C4-2B (cell line): ENCODE data around the gene SH2D1B.
"Not testable (repeated sequence)": the region's sequence is repeated elsewhere in the genome, so short reads cannot be mapped to it uniquely, and the experiment has no call there.

ENCODE experiments used
- ZFX ChIP-seq: fragments of 450-650 bp; IDR thresholded peaks from 2 replicates; pipeline ENCODE4 v1.6.1; 2017
- TF ChIP-seq, protein P1 (sequence below): fragments of 450-650 bp; conservative IDR thresholded peaks from 2 replicates; pipeline ENCODE4 v1.5.1; 2017; ENCODE audit warnings: mild to moderate bottlenecking

DNA sequence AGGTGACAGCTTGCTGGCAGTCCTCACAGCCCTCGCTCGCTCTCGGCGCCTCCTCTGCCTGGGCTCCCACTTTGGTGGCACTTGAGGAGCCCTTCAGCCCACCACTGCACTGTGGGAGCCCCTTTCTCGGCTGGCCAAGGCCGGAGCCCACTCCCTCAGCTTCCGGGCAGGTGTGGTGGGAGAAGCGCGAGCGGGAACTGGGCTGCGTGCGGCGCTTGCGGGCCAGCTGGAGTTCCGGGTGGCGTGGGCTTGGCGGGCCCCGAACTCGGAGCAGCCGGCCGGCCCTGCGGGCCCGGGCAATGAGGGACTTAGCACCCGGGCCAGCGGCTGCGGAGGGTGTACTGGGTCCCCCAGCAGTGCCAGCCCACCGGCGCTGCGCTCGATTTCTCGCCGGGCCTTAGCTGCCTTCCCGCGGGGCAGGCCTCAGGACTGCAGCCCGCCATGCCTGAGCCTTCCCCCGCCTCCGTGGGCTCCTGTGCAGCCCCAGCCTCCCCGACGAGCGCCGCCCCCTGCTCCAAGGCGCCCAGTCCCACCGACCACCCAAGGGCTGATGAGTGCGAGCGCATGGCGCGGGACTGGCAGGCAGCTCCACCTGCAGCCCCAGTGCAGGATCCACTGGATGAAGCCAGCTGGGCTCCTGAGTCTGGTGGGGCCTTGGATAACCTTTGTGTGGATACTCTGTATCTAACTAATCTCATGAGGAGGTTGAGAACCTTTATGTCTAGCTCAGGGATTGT lies 21.2 kb upstream of the SH2D1B start:
- TF ChIP-seq, protein P1, sequence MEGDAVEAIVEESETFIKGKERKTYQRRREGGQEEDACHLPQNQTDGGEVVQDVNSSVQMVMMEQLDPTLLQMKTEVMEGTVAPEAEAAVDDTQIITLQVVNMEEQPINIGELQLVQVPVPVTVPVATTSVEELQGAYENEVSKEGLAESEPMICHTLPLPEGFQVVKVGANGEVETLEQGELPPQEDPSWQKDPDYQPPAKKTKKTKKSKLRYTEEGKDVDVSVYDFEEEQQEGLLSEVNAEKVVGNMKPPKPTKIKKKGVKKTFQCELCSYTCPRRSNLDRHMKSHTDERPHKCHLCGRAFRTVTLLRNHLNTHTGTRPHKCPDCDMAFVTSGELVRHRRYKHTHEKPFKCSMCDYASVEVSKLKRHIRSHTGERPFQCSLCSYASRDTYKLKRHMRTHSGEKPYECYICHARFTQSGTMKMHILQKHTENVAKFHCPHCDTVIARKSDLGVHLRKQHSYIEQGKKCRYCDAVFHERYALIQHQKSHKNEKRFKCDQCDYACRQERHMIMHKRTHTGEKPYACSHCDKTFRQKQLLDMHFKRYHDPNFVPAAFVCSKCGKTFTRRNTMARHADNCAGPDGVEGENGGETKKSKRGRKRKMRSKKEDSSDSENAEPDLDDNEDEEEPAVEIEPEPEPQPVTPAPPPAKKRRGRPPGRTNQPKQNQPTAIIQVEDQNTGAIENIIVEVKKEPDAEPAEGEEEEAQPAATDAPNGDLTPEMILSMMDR = not testable (repeated sequence)
- not testable (repeated sequence) for TF ChIP-seq ZFX
